ENCODE data around the gene ME3.

GRCh38 chr11:86395061-86395551 lies 277.3 kb downstream of the ME3 start:
- TF ChIP-seq YY1 (IDR thresholded peaks at IDR 0.05; ENCODE audit: insufficient read depth, insufficient read length) = no peak
- TF ChIP-seq ZNF274 (IDR thresholded peaks at IDR 0.05; ENCODE audit: low read depth, low read length) = no peak
- no peak for TF ChIP-seq SUZ12 (IDR thresholded peaks at IDR 0.05; ENCODE audit: extremely low read depth, insufficient read depth, insufficient read length)
